GM21423 (cell line): Measurements from ENCODE around the gene ALPK1.

ENCODE experiments used
- ATAC-seq: cut with Tn5 transposase; IDR thresholded peaks from one replicate; pipeline ENCODE4 v1.9.1; 2021; ENCODE audit warnings: mild to moderate bottlenecking, moderate library complexity; ENCODE audit not compliant: unreplicated experiment

ALPK1 gene

GRCh38 chr4:112327965-112328733, 31.0 kb downstream of the ALPK1 start:
- ATAC-seq = peak; percentile 81

DNA sequence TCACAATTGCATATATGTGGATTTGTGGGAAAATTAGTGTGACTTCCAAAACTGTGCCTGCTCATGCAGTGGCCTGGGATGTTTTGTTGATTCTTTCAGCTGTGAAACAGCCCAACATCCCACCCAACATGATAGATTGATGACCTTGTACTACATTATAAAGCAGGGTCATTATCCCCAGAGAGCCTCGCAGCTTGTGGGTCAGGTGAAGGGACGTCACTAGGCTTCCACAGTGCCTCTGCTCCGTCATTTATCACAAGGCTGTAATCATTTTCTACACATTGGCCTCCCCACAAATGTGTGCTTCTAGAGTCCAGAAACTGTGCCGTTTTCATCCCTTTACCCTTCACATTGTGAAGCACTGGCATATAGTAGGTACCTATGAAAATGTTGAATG, 31.6 kb downstream of the ALPK1 start:
- no peak for ATAC-seq

- ATAC-seq = no peak
Measured at GRCh38 chr4:112329672-112330375, 32.7 kb downstream of the ALPK1 start.

DNA sequence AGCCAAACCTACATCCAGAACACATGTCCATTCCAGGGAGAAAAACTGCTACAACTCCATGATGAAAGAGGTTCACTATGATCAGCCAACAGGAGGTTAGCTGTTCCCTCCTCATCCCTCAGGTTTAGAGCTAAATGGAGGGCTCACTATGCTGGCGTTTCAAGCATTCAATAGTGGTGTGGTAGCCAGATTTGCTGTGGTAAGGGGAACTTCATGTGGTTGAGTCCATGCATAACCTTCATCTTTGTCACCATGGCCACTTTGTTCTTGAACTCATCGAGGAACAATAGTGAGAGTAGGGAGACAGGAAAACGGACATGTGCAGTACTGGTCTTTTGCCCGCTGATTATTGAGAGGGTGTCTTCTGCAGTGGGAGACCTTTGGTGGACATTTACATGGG, 33.8 kb downstream of the ALPK1 start:
- no peak for ATAC-seq

DNA sequence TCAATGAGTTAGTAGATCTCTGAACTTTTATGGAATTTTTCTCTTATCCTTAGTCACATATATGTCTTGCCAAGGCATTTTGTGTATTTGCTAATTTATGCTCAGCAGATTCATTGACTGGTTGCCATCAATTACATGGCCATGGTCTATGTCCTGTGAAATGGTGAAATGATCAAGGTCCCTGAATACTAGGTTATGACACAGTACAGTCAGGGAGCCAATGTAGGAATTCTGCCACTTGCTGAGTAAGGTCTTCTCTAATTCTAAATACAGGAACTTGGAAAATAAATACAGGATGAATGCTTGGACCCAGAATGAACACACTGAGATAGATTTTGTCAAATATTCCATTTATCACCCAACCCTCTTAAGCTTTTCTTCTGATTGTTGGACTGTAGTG, 35.2 kb downstream of the ALPK1 start:
- no peak for ATAC-seq

DNA sequence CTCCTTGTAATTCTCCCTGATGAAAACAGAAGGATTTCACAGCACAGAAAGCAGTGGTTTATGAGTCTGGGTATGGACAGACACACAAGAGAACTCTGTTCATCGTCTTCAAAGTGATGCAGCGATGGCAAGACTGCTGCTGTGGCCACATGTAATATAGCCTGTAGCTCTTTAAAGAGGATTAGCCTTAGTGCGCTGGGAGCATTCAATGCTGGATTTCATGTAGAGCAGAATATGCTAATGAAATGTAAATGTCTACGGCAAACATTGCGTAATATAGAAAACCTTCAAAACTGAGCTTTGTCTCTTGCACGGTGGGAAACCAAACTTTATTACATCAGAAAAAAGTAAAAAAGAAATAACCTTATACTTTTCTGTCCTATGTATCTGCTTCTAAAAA, 42.9 kb downstream of the ALPK1 start:
- ATAC-seq = no peak

GRCh38 chr4:112341033-112341432, 43.9 kb downstream of the ALPK1 start:
- no peak for ATAC-seq

GRCh38 chr4:112343330-112344080, 46.3 kb downstream of the ALPK1 start:
- ATAC-seq = no peak

GRCh38 chr4:112348488-112349158, 51.5 kb downstream of the ALPK1 start:
- ATAC-seq = no peak

- no peak for ATAC-seq
Measured at GRCh38 chr4:112352736-112353135, 55.6 kb downstream of the ALPK1 start.

DNA sequence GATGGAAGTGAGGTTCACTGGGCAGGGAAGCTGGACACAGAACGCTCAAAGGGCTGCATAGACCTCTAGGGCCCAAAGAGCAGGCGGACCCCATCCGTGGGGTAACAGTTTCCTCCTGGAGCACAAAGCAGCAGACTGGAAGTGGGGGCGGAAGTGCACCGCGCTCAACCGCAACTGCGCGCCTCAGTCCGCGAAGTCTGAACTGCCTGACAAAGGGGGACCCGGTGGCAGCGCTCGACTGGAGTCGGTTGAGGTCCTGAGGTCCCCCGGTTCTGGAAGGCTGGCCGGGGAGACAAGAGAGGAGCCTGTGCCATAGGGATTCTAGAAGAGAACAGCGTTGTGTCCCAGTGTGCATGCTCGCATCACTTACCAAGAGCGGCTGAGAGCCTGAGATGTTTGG, 58.5 kb downstream of the ALPK1 start:
- ATAC-seq = no peak

- no peak for ATAC-seq
Measured at GRCh38 chr4:112357453-112357852, 60.3 kb downstream of the ALPK1 start.

GRCh38 chr4:112357897-112358296, 60.7 kb downstream of the ALPK1 start:
- no peak for ATAC-seq

GRCh38 chr4:112358415-112358814, 61.2 kb downstream of the ALPK1 start:
- ATAC-seq = no peak

- no peak for ATAC-seq
Measured at GRCh38 chr4:112358952-112359749, 62.0 kb downstream of the ALPK1 start.

DNA sequence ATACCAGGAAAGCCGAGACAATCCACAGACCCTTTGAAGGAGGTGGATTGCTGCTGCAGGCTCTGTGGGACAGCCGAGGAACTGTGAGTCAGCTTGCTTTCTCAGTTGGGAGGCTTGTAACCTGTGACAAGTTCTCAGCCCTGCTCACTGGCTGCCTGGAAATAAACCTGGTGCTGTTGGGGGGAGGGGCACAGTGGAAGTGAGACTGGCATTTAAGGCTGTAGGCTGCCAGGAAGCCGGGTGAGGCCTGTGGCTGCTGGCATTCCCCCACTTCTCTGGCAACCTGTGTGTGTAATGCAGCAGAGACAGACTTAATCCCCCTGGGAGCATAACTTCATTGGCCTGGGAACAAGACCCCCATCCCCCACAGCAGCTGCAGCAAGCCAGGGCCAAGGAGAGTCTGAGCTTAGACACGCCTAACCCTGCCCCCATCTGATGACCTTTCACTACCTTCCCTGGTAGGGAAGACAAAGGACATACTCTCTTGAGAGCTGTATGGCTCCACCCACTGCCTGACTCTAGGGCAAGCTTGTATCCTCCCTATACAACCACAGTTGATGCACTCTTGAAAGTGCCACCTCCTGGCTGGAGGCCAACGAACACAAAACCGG, 64.1 kb downstream of the ALPK1 start:
- ATAC-seq = peak; percentile 85

DNA sequence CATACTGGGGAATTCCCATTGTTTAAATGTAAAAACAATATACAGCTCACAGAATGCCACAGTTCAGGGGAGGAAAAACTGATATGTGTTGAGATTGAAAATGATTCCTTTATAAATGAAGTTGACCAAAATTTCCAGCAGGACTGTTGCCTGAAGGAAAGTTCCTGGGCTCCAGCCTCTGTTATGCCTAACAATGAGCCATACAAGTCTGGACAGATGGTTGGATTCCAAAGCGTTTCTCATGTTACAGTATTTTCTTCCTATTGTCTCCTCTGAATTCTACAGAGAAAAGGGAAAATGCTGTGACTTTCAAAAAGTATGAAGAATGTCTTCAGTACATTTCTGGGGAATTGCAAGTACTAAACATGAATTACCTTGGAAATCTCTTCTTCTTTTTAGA, 73.3 kb downstream of the ALPK1 start:
- ATAC-seq = no peak

GRCh38 chr4:112371361-112371760, 74.2 kb downstream of the ALPK1 start:
- no peak for ATAC-seq

DNA sequence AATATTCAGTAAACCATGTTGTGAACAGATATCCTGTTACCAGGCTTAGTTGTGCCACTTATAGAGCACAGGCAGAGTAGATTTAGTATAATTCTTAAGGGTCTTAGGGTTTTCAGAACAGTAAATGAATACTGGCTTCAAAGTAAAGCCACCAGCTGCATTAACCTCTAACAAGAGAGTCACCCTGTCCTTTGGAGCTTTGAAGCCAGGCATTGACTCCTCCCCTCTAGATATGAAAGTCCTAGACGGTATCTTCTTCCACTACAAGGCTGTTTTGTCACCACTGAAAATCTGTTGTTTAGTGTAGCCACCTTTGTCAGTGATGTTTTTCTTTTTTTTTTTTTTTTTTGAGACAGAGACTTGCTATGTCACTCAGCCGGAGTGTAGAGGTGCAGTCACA, 77.7 kb downstream of the ALPK1 start:
- ATAC-seq = no peak

DNA sequence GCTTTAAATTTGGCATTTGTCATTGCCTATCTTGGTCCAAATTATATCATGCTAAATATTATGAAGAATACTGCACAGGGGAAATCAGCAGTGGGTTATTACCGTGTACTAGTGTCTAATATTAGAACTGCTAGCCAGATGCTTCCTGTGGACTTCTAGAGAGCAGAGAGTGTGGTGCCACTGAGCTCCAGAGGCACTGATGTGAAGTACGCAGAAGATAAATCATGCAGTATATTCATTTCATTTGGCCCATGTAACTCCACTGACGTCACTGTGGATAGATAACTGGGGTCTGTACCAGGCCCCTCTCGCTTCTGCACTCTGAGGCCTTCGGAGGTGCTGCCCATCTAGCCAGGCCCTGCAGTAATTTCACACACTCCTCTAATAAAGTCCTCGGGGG, 80.0 kb downstream of the ALPK1 start:
- ATAC-seq = peak; percentile 59
